Lower lobe of right lung (tissue), 2 donors: ENCODE measurements around the gene GRK1. TPM values are rescaled to one million over a fixed set of nuclear protein-coding genes. Genes with fewer than 3 reads are reported as not detected.

Source experiments
- ATAC-seq, 2 donors: fragments of 200-7000 bp; cut with Tn5 transposase; one replicate each; pipeline ENCODE4 v1.9.1; 2020 to 2022; ENCODE audit warnings: mild to moderate bottlenecking in 2 of 2, moderate library complexity in 2 of 2
- DNase-seq: peaks from one replicate; pipeline ENCODE4 v3.0.0-alpha.2; 2020
- H3K27ac ChIP-seq: fragments of 200-600 bp; one replicate; pipeline ENCODE4 v1.8.0; 2022
- H3K27me3 ChIP-seq: fragments of 200-600 bp; one replicate; pipeline ENCODE4 v1.8.0; 2022; ENCODE audit warnings: low read depth
- H3K36me3 ChIP-seq: fragments of 200-600 bp; one replicate; pipeline ENCODE4 v1.8.0; 2022; ENCODE audit warnings: mild to moderate bottlenecking
- H3K4me1 ChIP-seq: fragments of 200-600 bp; one replicate; pipeline ENCODE4 v1.8.0; 2022
- H3K4me3 ChIP-seq: fragments of 200-600 bp; one replicate; pipeline ENCODE4 v1.8.0; 2022; ENCODE audit warnings: mild to moderate bottlenecking
- H3K9me3 ChIP-seq: fragments of 200-600 bp; one replicate; pipeline ENCODE4 v1.8.0; 2022
- intact Hi-C: fragments of 100-400 bp; cut with DNase I; formaldehyde crosslinking; loops from one replicate; pipeline ENCODE4 v1.11.0; 2022
- total RNA-seq: library from RNA; stranded (reverse); fragmentation: NEBNext Ultra II Directional; extraction: Animal tissue kit (Norgen Biotek cat#: 25700); gene quantifications from one replicate; pipeline ENCODE4 v1.2.1, GENCODE V29; 2021
- TF ChIP-seq, protein P1 (sequence below): fragments of 200-600 bp; IDR thresholded peaks from one replicate; pipeline ENCODE4 v1.8.0; 2022; ENCODE audit warnings: antibody characterized with exemption, mild to moderate bottlenecking
- donor health status: DM: no; HTN: yes; CAD: no; lungs with severe emphysema.

The GRK1 gene
- total RNA-seq, 1 donor from 2014 or later: not detected

DNA sequence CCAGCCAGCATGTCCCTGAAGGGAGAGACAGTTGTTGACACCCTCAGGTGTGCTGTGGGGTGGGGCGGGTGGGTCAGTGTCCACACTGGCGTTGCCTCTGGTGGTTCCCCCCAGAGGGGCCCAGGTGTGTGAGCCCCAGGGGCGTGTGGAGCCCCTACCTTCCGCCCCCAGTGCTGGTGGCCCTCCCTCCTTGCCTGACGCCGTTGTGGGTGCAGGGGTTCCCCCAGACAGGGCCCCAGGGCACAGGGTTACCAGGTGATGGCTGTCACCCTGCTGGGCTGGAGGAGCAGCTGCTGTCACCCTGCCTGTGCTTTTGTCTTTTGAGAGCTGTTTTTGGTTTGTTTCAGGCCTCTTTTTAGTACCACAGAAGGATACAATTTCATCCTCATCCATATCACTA, 36.2 kb upstream of the GRK1 start:
- no peaks in the 10 kb centered on the region for H3K4me1 ChIP-seq
- no peak overlapping the region for H3K27ac ChIP-seq
- no peaks in the 10 kb centered on the region for H3K27me3 ChIP-seq
- intact Hi-C loops: no loop called here
- TF ChIP-seq, protein P1, sequence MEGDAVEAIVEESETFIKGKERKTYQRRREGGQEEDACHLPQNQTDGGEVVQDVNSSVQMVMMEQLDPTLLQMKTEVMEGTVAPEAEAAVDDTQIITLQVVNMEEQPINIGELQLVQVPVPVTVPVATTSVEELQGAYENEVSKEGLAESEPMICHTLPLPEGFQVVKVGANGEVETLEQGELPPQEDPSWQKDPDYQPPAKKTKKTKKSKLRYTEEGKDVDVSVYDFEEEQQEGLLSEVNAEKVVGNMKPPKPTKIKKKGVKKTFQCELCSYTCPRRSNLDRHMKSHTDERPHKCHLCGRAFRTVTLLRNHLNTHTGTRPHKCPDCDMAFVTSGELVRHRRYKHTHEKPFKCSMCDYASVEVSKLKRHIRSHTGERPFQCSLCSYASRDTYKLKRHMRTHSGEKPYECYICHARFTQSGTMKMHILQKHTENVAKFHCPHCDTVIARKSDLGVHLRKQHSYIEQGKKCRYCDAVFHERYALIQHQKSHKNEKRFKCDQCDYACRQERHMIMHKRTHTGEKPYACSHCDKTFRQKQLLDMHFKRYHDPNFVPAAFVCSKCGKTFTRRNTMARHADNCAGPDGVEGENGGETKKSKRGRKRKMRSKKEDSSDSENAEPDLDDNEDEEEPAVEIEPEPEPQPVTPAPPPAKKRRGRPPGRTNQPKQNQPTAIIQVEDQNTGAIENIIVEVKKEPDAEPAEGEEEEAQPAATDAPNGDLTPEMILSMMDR: no peak
- ATAC-seq (no peak), DNase-seq (peak; percentile 30)
- H3K36me3 ChIP-seq: peaks cover 50% of the 10 kb centered on the region
- H3K4me3 ChIP-seq: no peak overlapping the region
- H3K9me3 ChIP-seq: no peaks in the 10 kb centered on the region

DNA sequence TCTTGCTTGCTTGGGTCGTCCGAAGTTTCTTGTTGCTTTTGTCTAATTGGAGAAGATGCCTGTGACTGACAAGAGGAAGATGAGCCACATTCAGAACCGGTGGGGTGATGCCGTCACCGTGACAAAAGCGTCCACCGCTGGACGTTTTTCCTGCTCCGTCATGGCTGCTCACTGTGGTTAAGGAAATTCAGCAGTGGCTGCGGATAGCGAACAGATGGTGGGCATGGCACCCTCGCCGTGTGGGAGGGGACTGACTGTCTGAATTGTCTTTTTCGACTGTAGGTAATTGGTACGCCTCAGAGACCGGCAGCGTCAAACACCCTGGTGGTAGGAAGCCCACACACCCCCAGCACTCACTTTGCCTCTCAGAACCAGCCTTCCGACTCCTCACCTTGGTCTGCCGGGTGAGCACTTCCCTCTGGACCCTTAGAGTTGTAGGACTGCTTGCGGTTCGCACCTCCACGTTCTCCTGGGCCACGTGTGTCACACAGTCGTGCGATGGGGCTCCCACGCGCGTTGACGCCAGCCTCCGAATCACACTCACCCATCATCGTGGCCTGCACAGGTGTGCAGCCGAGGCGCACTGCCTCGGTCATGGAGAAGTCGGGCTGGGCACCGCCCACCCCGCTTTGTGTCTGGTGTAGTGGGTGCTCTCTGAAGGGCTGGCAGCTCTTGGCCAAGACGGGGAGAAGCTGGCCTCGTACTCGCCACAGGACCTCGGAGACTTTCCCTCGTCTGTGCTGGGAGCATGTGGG, 35.5 kb upstream of the GRK1 start:
- Histone ChIP-seq H3K27ac (no peak overlapping the region), H3K4me3 (no peak overlapping the region), H3K27me3 (no peaks in the 10 kb centered on the region), H3K4me1 (no peaks in the 10 kb centered on the region), H3K36me3 (peaks cover 58% of the 10 kb centered on the region), H3K9me3 (no peaks in the 10 kb centered on the region)
- ATAC-seq: no peak
- intact Hi-C loops: no loop called here
- TF ChIP-seq, protein P1: no peak
- DNase-seq: peak; percentile 34

DNA sequence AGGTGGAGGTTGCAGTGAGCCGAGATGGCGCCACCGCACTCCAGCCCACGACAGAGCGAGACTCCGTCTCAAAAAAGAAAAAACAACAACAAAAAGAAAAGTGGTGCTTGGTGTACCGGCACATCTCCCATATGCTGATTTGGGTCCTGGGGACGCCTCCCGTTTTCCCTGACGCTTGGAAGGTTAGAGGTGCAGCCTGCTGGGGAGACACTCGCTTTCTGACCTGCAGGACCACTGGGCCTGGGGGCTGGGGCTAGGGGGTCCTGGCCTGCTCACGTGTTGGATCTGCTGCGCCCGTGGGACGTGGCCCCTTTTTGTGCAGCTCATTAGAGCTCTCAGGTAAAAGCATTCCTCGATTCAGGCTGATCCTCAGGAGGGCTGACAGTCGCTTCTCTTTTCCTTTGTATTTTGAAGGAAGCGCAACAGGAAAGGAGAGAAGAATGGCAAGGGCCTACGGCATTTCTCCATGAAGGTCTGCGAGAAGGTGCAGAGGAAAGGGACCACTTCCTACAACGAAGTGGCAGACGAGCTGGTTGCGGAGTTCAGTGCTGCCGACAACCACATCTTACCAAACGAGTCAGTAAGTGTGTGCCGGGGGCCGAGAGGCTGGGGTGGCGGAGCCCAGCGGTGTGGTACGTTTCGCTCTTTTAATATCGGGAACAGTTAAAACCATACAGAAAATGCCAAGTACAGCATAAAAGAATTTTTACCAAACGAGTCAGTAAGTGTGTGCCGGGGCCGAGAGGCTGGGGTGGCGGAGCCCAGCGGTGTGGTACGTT, 34.1 kb upstream of the GRK1 start:
- no peak overlapping the region for H3K27ac ChIP-seq
- intact Hi-C loops: no loop called here
- H3K27me3 ChIP-seq: no peaks in the 10 kb centered on the region
- no peaks in the 10 kb centered on the region for H3K4me1 ChIP-seq
- H3K36me3 ChIP-seq: peaks cover 71% of the 10 kb centered on the region
- ATAC-seq (no peak), DNase-seq (peak; percentile 15)
- H3K9me3 ChIP-seq: no peaks in the 10 kb centered on the region
- TF ChIP-seq, protein P1: no peak
- H3K4me3 ChIP-seq: no peak overlapping the region

DNA sequence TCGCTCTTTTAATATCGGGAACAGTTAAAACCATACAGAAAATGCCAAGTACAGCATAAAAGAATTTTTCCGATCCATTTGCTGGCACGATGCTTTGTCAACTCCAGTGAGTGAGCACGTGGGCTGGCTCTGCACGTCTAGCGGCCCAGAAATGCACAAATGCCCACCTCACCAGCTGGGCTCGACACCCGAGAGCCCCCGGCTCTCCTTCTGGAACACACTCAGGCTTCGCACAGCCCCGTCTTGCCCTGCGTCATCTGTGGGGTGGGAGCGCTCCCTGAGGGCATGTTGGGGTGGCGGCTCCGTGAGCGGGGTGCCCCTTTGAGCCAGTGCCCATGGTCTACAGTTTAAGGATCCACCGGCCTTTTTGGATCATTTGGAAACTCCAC, 33.5 kb upstream of the GRK1 start:
- peak; percentile 28 for DNase-seq

DNA sequence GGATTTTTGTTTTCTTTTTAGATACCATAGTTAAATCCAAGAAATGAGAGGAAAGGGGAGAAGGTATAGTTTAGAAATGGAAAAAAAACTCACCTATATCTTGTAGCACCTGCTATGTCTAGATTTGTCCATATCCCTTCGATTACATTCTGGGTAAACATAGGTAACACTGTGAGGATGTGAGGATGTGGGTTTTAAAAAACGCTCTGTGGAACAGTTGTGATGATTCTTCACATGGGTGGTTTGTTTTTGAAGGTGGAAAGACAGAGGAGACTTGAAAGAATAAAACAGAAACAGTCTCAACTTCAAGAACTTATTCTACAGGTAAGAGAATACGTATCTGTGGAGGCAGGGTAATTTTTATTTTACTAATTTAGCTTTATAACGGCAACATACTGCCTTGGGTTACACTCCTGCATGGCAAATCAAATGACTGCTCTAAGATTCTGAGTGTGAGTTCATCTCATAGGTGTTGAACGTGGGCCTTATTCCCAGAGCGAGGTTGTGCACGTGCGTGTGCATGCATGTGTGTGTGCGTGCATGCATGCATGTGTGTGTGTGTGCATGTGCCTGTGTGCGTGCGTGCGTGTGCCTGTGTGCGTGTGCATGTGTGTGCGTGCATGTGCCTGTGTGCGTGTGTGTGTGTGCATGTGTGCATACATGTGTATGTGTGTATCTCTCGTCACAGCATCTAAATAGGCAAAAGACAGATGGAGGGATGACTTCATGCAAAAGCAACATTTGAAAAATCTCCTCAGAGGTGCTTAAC, 32.6 kb upstream of the GRK1 start:
- DNase-seq (peak; percentile 8), ATAC-seq (no peak)
- intact Hi-C loops: no loop called here
- H3K36me3 ChIP-seq: peaks cover 85% of the 10 kb centered on the region
- no peak overlapping the region for H3K27ac ChIP-seq
- H3K4me1 ChIP-seq: no peaks in the 10 kb centered on the region
- no peaks in the 10 kb centered on the region for H3K9me3 ChIP-seq
- TF ChIP-seq, protein P1: no peak
- no peak overlapping the region for H3K4me3 ChIP-seq
- H3K27me3 ChIP-seq: no peaks in the 10 kb centered on the region

More for the DNA sequence above, 33.5 kb upstream of the GRK1 start:
- Histone ChIP-seq H3K27ac (no peak overlapping the region), H3K4me3 (no peak overlapping the region), H3K4me1 (no peaks in the 10 kb centered on the region), H3K27me3 (no peaks in the 10 kb centered on the region), H3K36me3 (peaks cover 77% of the 10 kb centered on the region), H3K9me3 (no peaks in the 10 kb centered on the region)
- ATAC-seq: no peak
- intact Hi-C loops: no loop called here
- TF ChIP-seq, protein P1: no peak
